Ishikawa (cell line): ENCODE results near the gene METRNL.

Source experiments
- CEBPB ChIP-seq: IDR thresholded peaks from 2 replicates; pipeline ENCODE4 v1.6.1; 2012
- EGR1 ChIP-seq: IDR thresholded peaks from 2 replicates; pipeline ENCODE4 v1.6.1; 2012
- EP300 ChIP-seq: IDR thresholded peaks from 2 replicates; pipeline ENCODE4 v1.6.1; 2012; ENCODE audit warnings: borderline replicate concordance
- FOXM1 ChIP-seq: IDR thresholded peaks from 2 replicates; pipeline ENCODE4 v1.6.1; 2012; ENCODE audit warnings: low read depth, borderline replicate concordance
- NFIC ChIP-seq: IDR thresholded peaks from 2 replicates; pipeline ENCODE4 v1.6.1; 2012
- TAF1 ChIP-seq: IDR thresholded peaks from 2 replicates; pipeline ENCODE4 v1.6.1; 2012; ENCODE audit warnings: low read depth, mild to moderate bottlenecking
- TEAD4 ChIP-seq: IDR thresholded peaks from 2 replicates; pipeline ENCODE4 v1.6.1; 2012
- YY1 ChIP-seq: IDR thresholded peaks from 2 replicates; pipeline ENCODE4 v1.6.1; 2012; ENCODE audit warnings: low read depth
- ZBTB7A ChIP-seq: IDR thresholded peaks from 2 replicates; pipeline ENCODE4 v1.6.1; 2012; ENCODE audit warnings: low read depth
- TF ChIP-seq, protein P1 (sequence below): IDR thresholded peaks from 2 replicates; pipeline ENCODE4 v1.6.1; 2012; ENCODE audit warnings: low read depth, mild to moderate bottlenecking
- TF ChIP-seq, protein P2 (sequence below): IDR thresholded peaks from 2 replicates; pipeline ENCODE4 v1.6.1; 2012
- TF ChIP-seq, protein P3 (sequence below): IDR thresholded peaks from 2 replicates; pipeline ENCODE4 v1.6.1; 2012

DNA sequence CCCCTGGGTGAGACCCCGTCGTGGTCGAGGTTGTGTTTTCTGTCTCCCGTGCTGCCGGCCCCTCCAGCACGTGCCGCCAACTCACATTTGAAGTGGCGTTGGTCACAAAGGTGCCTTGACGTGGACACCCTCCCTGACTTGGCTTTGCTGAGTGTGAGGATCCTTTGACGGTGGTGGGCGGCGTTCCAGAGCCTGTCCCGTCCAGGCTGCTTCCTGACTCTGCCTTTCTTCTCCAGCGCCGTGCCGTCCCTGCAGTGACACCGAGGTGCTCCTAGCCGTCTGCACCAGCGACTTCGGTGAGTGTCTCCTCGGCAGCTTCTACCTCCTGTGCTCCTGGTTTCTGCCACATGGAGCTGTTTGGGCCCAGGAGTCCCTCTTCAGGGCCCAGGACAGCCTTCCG, 13.5 kb downstream of the METRNL start:
- no peak for TF ChIP-seq ZBTB7A
- TF ChIP-seq CEBPB, result no peak
- TF ChIP-seq, protein P1, sequence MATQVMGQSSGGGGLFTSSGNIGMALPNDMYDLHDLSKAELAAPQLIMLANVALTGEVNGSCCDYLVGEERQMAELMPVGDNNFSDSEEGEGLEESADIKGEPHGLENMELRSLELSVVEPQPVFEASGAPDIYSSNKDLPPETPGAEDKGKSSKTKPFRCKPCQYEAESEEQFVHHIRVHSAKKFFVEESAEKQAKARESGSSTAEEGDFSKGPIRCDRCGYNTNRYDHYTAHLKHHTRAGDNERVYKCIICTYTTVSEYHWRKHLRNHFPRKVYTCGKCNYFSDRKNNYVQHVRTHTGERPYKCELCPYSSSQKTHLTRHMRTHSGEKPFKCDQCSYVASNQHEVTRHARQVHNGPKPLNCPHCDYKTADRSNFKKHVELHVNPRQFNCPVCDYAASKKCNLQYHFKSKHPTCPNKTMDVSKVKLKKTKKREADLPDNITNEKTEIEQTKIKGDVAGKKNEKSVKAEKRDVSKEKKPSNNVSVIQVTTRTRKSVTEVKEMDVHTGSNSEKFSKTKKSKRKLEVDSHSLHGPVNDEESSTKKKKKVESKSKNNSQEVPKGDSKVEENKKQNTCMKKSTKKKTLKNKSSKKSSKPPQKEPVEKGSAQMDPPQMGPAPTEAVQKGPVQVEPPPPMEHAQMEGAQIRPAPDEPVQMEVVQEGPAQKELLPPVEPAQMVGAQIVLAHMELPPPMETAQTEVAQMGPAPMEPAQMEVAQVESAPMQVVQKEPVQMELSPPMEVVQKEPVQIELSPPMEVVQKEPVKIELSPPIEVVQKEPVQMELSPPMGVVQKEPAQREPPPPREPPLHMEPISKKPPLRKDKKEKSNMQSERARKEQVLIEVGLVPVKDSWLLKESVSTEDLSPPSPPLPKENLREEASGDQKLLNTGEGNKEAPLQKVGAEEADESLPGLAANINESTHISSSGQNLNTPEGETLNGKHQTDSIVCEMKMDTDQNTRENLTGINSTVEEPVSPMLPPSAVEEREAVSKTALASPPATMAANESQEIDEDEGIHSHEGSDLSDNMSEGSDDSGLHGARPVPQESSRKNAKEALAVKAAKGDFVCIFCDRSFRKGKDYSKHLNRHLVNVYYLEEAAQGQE, result no peak
- TF ChIP-seq, protein P2, sequence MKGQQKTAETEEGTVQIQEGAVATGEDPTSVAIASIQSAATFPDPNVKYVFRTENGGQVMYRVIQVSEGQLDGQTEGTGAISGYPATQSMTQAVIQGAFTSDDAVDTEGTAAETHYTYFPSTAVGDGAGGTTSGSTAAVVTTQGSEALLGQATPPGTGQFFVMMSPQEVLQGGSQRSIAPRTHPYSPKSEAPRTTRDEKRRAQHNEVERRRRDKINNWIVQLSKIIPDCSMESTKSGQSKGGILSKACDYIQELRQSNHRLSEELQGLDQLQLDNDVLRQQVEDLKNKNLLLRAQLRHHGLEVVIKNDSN, result no peak
- TF ChIP-seq TEAD4, result no peak
- TF ChIP-seq NFIC, result no peak
- TF ChIP-seq, protein P3, sequence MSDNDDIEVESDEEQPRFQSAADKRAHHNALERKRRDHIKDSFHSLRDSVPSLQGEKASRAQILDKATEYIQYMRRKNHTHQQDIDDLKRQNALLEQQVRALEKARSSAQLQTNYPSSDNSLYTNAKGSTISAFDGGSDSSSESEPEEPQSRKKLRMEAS, result no peak
- TF ChIP-seq EP300, result no peak
- TF ChIP-seq EGR1, result no peak
- no peak for TF ChIP-seq TAF1
- TF ChIP-seq FOXM1, result no peak
- TF ChIP-seq YY1, result no peak
